Activated CD8-positive, alpha-beta memory T cell treated with anti-CD3 and anti-CD28 coated beads for 1 hour (primary cell): Measurements from ENCODE around the gene DLG3.

Experiments
- DNase-seq, 2 donors: peaks; one replicate each; pipeline ENCODE4 v3.0.0-alpha.2; 2020; ENCODE audit warnings: low read depth in 1 of 2; ENCODE audit errors: extremely low read depth in 1 of 2

Gene DLG3

GRCh38 chrX:70437011-70437410 lies 7.6 kb upstream of the DLG3 start:
- DNase-seq: no peak

GRCh38 chrX:70437921-70438665 lies 6.5 kb upstream of the DLG3 start:
- no peak for DNase-seq

- no peak for DNase-seq
Measured at GRCh38 chrX:70439016-70439415, 5.6 kb upstream of the DLG3 start.

GRCh38 chrX:70442224-70442623 lies 2.4 kb upstream of the DLG3 start:
- no peak for DNase-seq

- DNase-seq: no peak
Measured at GRCh38 chrX:70444946-70445656, 466 bp downstream of the DLG3 start.

GRCh38 chrX:70445951-70446350 lies 1.3 kb downstream of the DLG3 start:
- no peak for DNase-seq

GRCh38 chrX:70446380-70447350 lies 2.0 kb downstream of the DLG3 start:
- DNase-seq: no peak

- no peak for DNase-seq
Measured at GRCh38 chrX:70449457-70449966, 4.9 kb downstream of the DLG3 start.

- no peak for DNase-seq
Measured at GRCh38 chrX:70452143-70452733, 7.6 kb downstream of the DLG3 start.

- DNase-seq: no peak
Measured at GRCh38 chrX:70453024-70453618, 8.5 kb downstream of the DLG3 start.

GRCh38 chrX:70454441-70455365 lies 10.1 kb downstream of the DLG3 start:
- DNase-seq: peak in 1 of 2 donors; percentile 33

GRCh38 chrX:70455366-70456202 lies 10.9 kb downstream of the DLG3 start:
- DNase-seq: no peak

- DNase-seq: no peak
Measured at GRCh38 chrX:70456256-70456655, 11.6 kb downstream of the DLG3 start.

GRCh38 chrX:70461026-70461425 lies 16.4 kb downstream of the DLG3 start:
- no peak for DNase-seq

GRCh38 chrX:70464051-70464450 lies 19.4 kb downstream of the DLG3 start:
- no peak for DNase-seq

- DNase-seq: no peak
Measured at GRCh38 chrX:70466968-70467367, 22.3 kb downstream of the DLG3 start.

GRCh38 chrX:70468709-70469108 lies 24.1 kb downstream of the DLG3 start:
- no peak for DNase-seq

GRCh38 chrX:70470850-70471289 lies 26.2 kb downstream of the DLG3 start:
- DNase-seq: no peak
